GM18520 (cell line): ENCODE data around the gene TAS2R1.
"Not testable (repeated sequence)": the region's sequence is repeated elsewhere in the genome, so short reads cannot be mapped to it uniquely, and the experiment has no call there.

Experiments used
- ATAC-seq: cut with Tn5 transposase; IDR thresholded peaks from one replicate; pipeline ENCODE4 v1.9.1; 2021; ENCODE audit not compliant: unreplicated experiment

TAS2R1 gene

DNA sequence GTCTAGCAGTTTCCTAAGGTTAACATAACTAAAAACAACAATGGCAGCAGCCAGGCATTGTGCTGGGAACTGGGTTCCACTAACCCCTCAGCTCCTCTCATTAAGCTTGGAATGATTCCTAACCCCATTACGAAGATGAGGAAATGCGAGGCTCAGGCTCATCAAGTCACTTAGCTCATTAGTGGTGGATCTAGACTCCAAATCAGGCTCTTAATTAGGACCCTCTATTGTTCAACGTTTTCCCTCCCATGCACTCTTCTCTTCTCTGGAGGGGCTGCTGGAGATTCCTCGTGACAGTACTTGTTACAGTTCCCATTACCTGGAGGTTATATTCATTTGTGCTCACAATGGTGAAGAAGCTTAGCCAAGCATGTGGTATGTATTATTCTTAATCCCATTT, 6.5 kb downstream of the TAS2R1 start:
- no peak for ATAC-seq

DNA sequence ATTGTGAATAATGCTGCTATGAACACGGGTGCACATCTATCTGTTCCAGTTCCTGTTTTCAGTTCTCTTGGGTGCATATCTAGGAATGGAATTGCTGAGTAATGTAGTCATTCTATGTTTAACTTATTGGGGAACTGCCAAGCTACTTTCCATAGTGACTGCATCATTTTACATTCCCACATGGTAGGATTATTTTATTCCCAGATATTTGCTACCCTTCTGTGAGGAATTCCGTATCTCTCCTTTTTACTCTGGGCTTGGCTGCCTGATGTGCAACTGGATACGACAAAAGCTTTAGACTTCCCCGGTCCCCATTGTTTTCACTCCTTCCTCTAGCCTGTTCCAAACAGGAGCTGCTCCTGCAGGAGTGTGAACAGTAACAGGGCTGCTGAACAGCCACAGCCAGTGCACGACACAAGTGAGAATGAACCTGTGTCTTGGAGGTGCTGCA, 7.2 kb downstream of the TAS2R1 start:
- ATAC-seq: no peak

DNA sequence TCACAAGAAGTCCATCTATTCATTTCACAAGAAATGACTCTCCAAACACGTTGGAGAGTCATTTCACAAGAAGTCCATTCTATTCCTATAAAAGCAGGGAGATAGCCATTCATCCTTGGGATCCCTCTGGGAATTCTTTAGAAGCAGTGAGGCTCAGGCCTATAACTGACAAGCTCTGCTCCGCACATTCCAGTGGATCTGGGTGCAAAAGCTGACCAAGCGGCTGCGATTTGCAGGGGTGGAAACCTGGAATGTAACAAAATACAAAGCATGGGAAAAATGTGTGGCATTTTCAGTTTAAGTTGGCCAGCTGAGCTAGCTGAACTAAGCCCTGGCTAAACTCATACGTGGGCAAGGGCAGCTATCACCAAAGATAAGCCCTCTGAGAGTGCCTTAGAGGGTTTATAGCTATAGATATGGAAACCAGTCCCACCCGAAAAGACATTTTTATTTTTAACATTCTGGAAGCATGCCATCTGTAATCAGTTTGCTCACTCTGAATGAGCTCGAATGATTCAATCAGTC, 8.7 kb downstream of the TAS2R1 start:
- ATAC-seq: no peak

DNA sequence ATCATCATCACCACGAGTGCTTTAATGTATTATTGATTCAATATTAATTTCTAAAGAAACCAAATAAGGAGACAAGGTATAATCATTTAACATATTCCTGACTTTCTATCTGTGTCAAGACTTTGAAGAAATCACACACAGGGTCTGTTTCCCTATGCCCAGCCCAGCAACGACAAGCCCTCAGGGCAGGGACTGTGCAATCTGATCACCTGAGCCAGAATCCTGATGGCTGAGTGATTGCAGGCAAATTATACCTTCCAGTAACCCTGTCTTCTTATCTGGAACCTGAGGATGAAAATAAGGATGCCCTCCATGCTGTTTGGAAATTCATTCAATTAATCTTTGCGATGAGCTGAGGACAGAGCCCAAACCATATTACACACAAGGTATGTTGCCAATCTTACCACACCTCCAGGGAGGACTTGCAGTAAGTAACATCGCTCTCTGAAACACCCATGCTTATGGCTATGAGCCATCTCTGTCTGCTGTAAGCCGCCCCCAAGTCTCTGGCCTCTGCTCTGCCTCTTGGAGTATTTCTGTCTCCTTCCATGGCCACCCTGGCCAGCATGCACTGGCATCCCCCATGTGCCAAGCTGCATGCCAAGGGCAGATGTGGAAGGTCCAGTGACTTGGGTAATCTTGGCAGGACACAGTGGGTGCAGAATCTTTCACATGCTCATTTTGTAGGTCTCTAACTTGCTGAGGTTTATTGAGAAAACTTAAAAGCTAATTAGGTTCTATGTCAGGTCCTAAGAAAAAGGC, 10.6 kb downstream of the TAS2R1 start:
- ATAC-seq: no peak

DNA sequence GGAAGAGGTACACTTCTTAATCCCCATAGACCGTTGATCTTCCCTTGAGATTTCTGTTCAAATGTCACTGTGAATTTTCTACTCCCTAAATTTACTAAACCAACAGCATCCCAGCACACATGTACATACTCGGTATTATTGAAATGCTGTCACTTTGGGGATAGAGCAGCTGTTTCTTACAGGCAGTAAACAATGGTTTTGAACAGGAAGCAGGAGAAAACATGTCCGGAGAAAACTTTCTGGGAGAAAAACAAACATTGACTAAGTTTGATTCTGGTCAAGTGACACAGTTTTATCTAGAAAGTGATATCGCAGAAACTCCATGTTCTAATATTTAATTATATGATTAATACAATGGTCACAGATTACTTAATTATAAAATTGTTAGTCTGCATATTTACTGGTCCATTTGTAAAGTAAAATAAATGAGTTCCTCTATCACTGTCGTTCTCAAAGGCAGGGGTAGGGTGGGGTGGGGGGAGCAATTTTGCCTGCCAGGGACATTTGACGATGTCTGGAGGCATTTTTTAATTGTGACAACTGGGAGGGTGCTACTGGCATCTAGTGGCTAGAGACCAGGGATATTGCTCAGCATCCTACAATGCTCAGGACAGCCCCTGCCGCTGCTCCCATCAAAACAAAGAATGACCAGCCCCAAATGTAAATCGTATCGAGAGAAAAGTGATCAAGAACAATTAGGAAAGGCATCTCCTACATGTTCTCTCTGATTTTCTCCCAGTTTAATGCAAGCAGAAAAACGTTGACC, 12.2 kb downstream of the TAS2R1 start:
- no peak for ATAC-seq

DNA sequence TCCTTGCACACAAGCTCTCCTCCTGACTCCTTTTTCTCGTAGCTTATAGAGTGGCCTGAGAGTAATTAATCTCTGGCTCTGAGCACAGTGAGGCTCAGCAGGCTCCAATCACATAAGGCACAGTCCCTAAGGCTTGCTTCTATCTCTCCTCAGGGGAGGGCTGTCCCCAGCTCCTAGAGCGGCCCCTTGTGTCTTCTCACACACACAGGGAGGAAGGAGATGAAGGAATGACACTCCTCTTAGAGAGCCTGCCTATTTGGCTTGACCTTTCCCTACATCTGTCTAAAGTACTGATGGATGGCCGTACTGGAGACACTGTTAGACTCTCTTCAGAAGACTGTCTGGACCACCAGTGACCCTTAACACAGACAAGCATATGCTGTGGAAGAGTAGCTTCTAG, 12.9 kb downstream of the TAS2R1 start:
- no peak for ATAC-seq

DNA sequence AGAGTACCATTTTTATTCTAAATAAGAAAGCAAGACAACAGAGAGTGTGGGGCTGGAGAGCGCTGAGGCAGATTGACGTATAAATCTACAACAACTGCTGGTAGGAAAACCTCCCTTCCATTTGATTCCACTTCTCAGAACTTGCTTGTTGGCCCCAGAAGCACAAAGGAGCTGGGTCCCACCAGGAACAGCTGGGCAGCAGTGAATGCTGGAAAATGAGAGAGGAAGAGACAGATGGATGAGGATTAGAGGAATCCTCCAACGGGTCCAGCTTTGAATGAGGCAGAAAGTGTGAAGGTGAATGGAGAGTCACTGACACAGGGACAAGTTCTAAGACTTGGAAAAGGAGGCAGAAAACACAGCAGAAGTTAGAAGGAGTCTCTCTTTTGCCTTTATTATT, 14.8 kb downstream of the TAS2R1 start:
- ATAC-seq: no peak

DNA sequence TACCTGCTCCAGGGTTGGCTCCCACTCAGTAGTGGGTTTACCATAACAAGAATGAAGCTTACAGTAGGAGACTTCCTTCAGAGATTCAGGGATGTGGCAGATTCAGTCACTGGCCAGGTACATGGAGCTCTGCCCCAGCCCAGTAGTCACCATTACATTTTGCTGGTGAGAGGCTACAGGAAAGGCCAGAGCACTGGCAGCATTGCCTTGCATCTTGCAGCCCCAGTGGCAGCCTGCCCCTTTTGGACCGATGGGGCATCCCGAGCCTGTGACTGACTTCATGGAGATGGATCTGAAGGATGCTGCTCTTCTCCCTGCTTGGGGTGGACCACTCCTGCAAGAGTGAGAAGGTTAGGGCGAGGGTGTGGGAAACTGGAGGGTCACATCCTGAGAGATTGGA, 16.8 kb downstream of the TAS2R1 start:
- no peak for ATAC-seq

DNA sequence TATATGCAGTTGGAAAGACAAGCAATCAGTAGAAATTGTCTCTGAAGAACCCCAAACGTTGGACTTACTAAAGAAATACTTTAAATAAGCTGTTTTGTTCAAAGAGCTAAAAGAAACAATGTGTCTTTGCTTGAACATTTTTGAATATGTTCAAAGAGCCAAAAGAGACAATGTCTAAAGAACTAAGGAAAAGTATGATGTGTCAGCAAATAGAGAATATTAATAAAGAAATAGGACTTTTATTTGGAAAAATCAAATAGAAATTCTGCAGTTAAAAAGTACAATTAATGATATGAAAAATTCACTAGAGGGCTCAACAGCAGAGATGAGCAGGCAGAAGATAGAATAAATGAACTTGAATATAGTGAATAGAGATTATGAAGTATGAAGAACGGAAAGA, 19.2 kb downstream of the TAS2R1 start:
- ATAC-seq: no peak

DNA sequence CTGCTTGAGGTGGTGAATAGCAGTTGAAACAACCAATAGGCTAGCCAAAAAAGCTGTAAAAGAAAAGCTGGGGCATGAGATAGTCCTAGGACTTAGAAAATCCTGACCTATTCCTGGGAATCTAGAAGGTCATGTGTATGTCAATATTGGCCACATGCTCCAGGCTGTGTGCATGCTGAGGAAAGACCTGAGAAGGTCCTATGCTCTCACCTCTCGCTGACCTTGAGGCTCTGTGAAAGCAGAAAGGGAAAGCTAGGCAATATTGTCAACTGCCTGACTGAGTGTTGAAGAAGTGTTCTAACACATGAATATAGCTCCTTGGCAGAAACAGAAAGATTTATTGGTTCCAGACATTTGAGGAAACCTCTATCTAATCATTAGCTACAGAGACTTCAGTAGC, 19.8 kb downstream of the TAS2R1 start:
- no peak for ATAC-seq

DNA sequence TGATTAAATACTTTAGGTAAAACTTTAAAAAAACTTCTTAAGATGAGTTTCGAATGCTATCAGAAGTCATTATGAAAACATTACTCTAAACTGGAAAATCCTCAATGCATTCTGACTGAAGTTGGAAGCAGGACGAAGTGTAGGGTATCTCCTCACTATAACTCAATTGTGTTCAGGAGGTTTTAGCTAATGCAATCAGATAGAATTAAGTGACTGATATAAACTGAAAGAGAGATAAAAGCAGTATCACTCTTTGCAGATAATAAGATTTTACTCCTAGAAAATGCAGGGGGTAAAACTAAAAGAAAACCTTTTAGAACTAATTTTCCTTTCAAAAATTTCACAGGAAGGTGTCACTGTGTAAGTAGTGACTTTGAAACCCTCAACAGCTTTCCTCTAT, 22.1 kb downstream of the TAS2R1 start:
- ATAC-seq: no peak

DNA sequence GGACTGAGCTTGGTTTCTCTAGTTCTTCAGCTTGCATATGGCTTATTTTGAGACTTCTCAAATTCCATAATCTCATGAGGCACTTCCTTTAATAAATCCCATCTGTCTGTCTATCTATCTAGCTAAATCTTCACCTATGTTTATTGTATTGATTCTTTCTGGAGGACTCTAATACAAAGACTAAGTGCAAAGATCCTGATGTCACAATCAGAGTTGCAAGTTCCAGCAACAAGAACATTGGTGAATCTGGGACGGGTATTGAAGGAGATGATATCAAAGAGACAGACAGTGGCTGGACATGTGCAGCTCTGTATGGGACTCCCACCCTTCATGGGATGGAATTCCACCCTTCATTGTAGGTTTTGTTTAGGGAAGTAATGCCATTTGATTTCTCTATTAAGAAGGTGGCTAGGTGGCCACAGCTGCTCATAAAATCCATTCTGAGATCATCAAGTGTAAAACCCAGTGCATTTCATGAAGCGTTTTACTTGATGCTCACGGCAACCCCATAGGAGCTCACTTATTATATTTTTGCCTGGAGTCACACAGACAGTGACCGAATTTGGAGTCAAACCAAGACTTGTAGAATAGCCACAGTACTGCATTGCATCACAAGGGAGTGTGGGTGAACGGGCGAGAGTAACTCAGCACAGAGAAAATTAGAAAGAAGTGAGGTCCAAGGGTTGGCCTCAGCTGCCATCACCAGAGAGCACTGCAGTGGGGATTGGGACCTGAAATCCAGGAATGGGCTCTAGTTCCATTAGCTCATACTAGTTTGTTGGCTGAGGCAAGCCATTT, 24.9 kb downstream of the TAS2R1 start:
- ATAC-seq: no peak

DNA sequence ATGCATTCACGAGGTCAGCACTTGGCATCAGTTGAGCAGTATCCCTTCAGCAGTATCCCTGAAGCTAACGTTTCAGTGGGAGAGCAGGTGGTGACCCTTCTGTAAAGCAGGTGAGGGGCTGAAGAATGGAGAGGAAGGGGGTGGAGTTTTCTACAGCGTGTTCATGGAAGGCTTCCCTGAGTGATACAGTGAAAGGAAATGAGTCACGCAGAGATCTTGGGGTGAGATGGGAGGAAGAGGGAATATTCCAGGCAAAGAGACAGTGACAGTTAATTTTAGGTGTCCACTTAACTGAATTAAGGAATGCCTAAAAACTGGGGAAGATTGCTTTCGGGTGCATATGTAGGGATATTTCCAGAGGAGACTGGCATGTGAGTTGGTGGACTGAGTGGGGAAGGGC, 25.7 kb downstream of the TAS2R1 start:
- no peak for ATAC-seq

DNA sequence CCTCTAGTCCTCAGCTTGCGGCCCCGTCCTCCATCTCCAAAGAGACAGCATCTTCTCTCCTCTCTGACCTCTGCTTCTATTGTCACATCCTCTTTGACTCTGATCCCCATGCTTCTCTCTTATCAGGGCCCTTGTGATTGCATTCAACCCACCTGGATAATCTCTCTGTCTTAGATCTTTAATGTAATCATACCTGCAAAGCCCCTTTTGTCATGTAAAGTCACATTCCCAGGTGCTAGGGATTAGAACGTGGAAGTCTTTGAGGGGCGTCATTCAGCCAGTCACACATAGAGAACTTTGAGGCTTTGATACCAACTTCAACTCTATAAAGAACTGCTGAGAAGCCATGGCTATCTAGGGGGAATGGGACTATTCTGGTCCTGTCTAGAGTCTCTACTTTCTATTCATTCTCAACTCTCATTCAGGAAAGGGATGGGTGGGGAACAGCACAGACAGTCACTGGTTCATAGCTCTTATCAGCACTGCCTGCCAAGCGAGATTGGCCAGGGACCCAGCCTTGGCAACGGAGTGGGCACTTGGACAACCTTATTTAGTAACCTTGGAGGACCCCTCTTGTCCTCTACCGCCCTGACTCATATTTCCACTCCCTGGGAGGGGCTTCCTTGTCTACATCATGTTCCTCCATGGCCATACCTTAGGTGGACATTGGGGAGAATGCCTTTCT, 29.0 kb downstream of the TAS2R1 start:
- ATAC-seq: no peak

DNA sequence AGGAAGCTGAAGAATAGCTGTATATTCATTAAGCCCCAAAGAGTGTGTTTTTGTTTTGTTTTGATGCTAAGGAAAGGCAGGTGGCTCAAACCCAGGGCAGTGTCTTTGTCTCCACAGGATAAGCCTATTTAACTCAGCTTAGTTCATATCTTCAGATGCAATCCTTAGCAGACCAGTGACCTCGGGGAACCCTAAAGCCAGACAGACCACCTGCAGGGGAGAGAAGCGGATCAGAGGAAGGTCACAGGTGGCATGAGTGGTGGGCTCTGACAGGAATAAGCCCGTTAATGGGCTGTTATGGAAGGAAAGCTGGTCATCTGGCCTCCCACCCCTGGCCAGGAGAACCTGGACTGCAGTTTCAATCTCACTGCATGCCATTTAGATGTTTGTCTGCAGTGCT, 30.8 kb downstream of the TAS2R1 start:
- ATAC-seq: no peak

DNA sequence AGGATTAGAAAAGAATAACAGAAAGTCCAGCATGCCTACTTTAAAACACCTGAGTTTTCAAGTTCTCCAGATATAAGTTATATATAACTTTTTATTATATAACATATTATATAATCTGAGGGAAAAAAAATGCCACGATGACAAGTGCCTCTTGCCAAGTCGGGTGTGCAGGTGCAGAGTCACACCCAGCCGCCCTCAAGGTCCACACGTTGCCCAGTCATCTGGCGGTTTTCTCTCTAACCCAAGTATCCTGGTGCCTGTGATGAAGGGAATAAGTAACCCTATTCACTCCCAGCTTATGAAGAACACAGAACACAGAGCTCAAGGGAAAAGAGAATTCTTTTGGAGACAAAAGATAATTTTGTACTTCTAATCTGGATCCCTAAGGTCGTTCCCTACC, 31.8 kb downstream of the TAS2R1 start:
- not testable (repeated sequence) for ATAC-seq

DNA sequence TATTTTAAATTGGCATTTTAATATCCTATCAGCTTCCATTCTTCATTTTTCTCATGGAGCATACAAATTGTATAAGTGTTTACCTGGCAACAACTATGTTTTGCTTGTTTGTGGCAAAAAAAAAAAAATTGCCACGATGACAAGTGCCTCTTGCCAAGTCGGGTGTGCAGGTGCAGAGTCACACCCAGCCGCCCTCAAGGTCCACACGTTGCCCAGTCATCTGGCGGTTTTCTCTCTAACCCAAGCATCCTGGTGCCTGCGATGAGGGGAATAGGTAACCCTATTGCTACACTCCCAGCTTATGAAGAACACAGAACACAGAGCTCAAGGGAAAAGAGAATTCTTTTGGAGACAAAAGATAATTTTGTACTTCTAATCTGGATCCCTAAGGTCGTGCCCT, 32.8 kb downstream of the TAS2R1 start:
- ATAC-seq: not testable (repeated sequence)

DNA sequence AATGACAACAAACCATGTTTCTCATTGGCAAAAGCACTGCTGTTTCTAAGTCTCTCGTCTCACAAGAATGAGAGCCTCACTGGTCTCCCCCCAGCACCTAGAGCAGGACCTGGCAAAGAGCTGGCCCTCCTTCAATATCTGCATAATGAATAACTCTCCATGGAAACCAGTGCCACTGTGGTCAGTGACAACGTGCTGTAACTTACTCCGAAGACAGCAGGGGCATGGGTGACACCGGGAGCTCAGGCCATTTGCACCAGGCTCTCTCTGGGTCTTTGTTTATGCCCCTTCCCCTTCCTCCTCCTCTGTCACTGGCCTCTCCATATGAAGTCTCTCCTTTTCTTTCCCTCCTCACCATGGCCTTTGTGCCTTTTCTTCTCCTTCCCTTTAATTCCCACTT, 33.3 kb downstream of the TAS2R1 start:
- ATAC-seq: no peak

DNA sequence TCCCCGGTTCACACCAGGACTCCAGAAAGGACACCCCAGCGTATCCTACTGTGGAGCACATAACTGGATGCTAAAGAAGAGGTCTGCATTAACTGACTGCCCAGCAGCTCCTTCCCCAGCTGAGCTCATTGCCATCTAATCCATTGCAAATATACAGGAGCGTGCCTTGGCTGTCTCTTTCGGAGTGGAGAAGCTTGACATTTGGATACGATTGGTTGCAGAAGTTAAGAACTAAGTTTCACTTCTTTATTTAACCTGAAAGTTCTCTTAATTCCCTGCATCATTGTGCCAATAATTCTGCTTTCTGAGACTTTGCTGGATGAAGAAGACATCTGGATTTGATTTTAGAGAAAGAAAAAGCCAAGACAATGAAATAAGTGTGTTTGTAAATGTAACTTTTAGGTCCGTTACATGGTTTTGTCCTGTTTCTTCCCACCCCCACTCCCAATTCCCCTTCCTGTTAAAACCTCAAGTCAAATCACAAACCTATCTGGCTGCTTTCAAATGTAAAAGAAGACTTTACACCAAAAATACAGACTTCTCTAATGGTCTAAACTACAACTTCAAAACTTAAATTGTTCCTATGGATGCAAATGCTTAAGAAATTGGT, 33.9 kb downstream of the TAS2R1 start:
- no peak for ATAC-seq

DNA sequence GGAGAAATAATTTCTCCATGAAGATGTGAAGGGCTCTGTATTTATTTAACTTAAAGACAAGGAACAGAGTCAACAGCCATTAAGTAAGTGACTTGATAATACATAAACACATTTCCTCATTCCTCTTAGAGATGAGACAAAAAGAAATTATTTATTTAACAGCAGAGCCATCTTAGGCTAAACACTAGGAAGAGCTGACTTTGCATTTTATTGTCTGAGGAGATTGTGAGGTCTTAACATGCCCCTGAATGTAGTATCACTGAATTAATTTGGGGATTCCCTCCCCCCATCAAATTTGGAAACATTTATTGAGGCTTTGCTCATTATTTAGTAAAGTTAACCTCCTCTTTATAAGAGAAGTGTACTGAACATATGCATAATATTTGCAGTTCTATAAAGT, 35.2 kb downstream of the TAS2R1 start:
- ATAC-seq: no peak
